ENCODE data around the gene MTO1. TPM values are rescaled to one million over a fixed set of nuclear protein-coding genes. Genes with fewer than 3 reads are reported as not detected.
"Not testable (repeated sequence)": the region's sequence is repeated elsewhere in the genome, so short reads cannot be mapped to it uniquely, and the experiment has no call there.

The MTO1 gene
- total RNA-seq, 1 donor from 2014 or later = 28.9 TPM

DNA sequence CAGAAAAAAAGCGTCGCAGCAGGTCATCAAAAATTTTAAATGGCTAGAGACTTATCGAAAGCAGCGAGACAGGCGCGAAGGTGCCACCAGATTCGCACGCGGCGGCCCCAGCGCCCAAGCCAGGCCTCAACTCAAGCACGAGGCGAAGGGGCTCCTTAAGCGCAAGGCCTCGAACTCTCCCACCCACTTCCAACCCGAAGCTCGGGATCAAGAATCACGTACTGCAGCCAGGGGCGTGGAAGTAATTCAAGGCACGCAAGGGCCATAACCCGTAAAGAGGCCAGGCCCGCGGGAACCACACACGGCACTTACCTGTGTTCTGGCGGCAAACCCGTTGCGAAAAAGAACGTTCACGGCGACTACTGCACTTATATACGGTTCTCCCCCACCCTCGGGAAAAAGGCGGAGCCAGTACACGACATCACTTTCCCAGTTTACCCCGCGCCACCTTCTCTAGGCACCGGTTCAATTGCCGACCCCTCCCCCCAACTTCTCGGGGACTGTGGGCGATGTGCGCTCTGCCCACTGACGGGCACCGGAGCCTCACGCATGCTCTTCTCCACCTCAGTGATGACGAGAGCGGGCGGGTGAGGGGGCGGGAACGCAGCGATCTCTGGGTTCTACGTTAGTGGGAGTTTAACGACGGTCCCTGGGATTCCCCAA lies 59.3 kb downstream of the MTO1 start, which contains the start of gene EEF1A1:
TSS of gene EEF1A1 (minus strand) at position 345 of the 663 bp plus-strand sequence. CDS start 1,006 bp downstream, outside the sequence.
- ATAC-seq (peak; percentile 91), DNase-seq (peak; percentile 97)
- intact Hi-C loops (cut with micrococcal nuclease) = no loop called here

DNA sequence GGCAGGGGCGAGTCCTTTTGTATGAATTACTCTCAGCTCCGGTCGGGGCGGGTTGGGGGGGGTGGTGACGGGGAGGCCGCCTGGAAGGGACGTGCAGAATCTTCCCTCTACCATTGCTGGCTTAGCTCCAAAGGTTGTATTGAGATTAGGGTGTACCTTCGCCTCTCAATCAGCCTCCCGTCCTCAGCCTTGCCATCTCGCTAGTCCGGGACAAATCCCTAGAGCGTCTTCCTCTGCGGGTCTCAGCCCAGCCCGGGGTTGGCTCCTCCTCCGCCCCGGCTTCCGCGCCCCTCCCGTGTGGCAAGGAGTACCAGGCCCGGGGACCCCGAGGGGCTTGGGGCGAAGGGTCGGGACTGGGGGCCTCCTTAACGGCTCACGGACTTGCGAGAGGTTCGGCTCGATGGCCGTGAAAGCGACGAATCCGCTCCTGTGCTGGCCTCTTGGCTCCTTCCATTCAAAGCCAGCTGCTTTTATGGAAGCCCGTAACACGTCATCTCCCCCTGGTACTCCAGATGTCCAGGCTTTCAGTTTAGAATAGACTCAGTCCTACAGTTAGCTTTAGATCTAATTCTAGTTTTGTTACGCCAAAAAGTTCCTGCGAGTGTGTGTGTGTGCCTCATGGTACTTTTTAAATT lies 59.9 kb downstream of the MTO1 start:
- intact Hi-C loops (cut with micrococcal nuclease) = no loop called here
- ATAC-seq (peak; percentile 66), DNase-seq (peak; percentile 78)

DNA sequence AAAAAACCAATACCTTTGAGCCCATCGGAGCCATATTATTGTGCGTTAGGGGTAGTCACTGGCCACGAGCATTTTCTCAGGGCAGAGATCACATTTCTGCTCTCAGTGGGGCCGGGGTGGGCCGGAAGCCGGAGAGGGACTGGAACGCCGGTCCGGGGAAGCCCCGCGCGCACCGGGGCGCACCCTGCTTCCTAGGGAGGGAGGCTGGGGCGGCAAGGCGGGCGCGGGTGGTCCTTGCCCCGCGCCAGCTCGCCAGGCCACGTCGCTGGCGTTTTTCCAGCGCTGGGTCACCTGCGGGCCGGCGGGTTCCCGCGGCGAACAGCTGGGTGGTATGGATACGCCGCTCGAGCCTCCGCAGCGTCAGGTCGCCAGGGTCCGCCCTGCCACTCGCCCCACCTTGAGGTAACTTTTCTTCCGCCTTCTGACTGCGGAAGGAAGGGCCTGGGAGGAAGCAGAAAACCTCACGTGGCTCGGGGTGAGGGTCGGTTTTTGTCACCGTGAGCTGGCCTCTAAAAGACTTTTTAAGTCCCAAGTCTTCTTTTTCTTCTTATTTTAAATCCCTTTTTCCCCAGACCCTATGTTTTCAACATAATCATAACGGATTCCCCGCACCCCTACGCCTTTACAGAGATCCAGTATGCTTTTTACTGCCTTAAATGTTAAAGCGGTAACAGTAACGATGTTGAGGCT lies 62.0 kb downstream of the MTO1 start:
- intact Hi-C loops (cut with micrococcal nuclease) = no loop called here
- DNase-seq = peak; percentile 64
- ATAC-seq = no peak

GRCh38 chr6:73525546-73526330 lies 64.2 kb downstream of the MTO1 start:
- intact Hi-C loops (cut with micrococcal nuclease) = no loop called here
- DNase-seq (no peak), ATAC-seq (no peak)

DNA sequence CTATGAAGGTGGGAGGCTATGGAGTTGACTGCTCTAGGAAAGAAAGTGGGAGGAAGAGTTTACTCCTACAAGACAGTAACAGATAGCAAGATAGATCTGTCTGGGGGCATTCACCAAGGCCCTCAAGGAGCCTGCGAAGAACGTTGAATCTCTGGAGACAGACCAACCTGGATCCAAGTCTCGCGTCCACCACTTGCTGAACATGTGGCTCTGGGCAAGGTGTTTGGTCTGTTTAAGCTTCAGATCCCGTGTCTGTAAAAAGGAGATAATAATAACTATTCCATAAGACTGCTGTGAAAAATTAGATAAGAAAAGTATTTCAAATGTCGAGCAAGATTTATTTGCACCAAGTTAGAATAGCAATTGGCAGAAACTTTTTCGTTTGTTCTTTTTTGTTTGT lies 67.4 kb downstream of the MTO1 start:
- ATAC-seq (no peak), DNase-seq (no peak)
- intact Hi-C loops (cut with micrococcal nuclease) = no loop called here

GRCh38 chr6:73532293-73532692 lies 70.8 kb downstream of the MTO1 start:
- intact Hi-C loops (cut with micrococcal nuclease) = no loop called here
- DNase-seq (no peak), ATAC-seq (no peak)

- intact Hi-C loops (cut with micrococcal nuclease) = no loop called here
- DNase-seq = no peak
- no peak for ATAC-seq
Measured at GRCh38 chr6:73534628-73535027, 73.1 kb downstream of the MTO1 start.

DNA sequence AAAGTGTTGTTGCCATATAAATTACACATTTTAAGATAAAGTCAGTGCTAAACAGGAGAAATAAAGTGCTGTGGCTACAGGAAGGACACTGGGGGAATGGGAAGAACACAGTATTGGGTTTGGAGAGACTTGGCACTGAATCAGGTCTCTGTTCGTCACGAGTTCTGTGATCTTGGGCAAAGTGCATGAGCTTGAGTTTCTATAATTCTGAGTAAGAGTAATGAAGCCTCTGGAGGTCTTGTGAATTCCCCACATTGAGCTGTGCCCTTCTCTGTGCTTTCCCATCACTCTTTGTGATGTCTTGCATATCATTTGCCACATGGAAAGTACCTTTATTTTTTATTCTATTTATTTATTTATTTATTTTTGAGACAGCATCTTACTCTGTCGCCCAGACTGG lies 76.1 kb downstream of the MTO1 start:
- ATAC-seq (no peak), DNase-seq (no peak)
- intact Hi-C loops (cut with micrococcal nuclease) = no loop called here

- intact Hi-C loops (cut with micrococcal nuclease) = no loop called here
- ATAC-seq (no peak), DNase-seq (no peak)
Measured at GRCh38 chr6:73538116-73538779, 76.7 kb downstream of the MTO1 start.

- DNase-seq; ATAC-seq; intact Hi-C loops (cut with micrococcal nuclease): not testable (repeated sequence)
Measured at GRCh38 chr6:73542481-73542880, 80.9 kb downstream of the MTO1 start.

GRCh38 chr6:73542891-73543290 lies 81.4 kb downstream of the MTO1 start:
- DNase-seq = no peak
- intact Hi-C loops (cut with micrococcal nuclease) = no loop called here
- no peak for ATAC-seq

DNA sequence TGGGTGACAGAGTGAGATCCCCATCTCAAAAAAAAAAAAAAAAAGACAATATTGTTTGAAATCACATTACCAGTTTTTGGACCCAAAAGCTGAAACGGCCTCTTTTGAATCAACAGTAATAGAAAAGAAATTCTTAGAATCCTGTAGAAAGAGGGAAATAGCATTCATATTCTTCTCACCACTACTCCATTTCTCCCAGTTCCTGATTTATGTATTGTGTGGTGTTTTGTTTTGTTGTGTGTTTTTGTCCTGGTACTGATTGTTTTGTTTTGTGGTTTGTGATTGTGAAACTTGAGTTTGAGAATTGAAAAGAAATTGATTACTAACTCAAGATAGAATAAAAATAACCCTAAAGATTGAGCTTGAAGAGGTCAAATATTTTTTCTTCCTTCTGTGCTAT lies 85.5 kb downstream of the MTO1 start:
- ATAC-seq = no peak
- DNase-seq = no peak
- intact Hi-C loops (cut with micrococcal nuclease) = no loop called here

GRCh38 chr6:73548458-73549446 lies 87.2 kb downstream of the MTO1 start:
- ATAC-seq (no peak), DNase-seq (no peak)
- intact Hi-C loops (cut with micrococcal nuclease) = no loop called here

DNA sequence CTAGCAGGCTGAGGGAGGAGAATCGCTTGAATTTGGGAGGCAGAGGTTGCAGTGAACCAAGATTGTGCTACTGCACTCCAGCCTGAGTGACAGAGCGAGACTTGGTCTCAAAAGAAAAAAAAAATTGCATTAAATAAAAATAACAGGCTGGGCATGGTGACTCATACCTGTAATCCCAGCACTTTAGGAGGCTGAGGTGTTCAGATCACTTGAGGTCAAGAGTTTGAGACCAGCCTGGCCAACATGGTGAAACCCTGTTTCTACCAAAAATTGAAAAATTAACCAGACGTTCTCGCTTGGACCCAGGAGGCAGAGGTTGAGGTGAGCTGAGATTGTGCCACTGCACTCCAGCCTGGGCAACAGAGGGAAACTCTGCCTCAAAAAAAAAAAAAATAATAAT lies 89.6 kb downstream of the MTO1 start:
- DNase-seq; intact Hi-C loops (cut with micrococcal nuclease); ATAC-seq: not testable (repeated sequence)

DNA sequence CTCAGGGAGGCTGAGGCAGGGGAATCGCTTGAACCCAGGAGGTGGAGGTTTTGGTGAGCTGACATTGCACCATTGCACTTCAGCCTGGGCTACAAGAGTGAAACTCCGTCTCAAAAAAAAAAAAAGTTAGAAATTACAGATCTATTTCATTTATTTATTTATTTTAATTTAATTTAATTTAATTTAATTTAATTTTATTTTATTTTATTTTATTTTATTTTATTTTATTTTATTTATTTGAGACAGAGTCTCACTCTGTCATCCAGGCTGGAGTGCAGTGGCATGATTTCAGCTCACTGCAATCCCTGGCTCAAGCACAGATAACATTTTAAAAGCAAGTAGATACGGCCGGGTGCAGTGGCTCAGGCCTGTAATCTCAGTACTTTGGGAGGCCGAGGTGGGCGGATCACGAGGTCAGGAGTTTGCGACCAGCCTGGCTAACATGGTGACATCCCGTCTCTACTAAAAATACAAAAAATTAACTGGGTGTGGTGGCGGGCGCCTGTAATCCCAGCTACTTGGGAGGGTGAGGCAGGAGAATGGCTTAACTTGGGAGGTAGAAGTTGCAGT lies 93.9 kb downstream of the MTO1 start:
- DNase-seq; ATAC-seq; intact Hi-C loops (cut with micrococcal nuclease): not testable (repeated sequence)

DNA sequence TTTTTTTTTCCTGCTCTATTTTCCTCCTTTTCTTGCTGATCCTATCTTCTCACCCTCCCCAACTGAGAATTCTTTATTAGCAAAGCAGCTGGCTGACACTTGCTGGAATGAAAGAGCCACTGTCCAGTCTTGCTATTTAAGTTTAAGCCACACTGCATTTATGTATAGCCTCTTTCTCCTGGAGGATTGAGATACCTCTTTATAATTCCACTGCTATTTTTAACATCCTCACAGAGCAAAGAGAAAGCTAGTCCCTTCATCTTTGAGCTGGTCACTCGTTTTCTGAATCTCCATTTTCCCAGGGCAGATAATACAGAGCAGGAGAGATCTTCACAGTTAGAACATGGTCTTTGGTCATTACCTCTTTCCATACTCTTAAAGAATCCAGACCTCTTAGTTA lies 95.3 kb downstream of the MTO1 start:
- intact Hi-C loops (cut with micrococcal nuclease) = no loop called here
- ATAC-seq (no peak), DNase-seq (no peak)

Data from left ventricle myocardium superior (tissue), 1 donor.